Measurements from ENCODE around the gene TECPR2. TPM values are rescaled to one million over a fixed set of nuclear protein-coding genes. Genes with fewer than 3 reads are reported as not detected.

TECPR2 gene
- total and polyA plus RNA-seq, 8 donors: 11.6 to 30.1 (median 16.2) TPM

DNA sequence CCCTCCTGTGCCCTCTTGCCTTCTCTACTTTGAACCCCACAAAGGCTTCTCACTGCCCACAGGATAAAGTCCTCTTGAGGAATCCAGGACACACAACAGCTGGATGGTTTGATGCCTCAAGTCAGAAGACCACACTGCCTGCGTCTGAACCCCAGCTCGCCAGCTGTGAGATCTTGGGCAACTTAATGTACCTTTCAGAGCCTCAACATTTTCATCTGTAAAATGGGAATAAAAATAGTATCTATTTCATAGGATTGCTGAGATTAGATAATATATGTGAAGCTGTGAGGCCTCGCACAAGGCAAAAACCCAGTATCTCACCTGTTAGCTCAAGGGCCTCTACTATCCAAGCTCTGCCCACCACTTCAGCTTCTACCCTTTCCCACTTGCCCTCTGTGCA, 2.4 kb upstream of the TECPR2 start:
- intact Hi-C loops (cut with DNase I): no loop called here
- Histone ChIP-seq H3K36me3 (peaks cover 0 to 39% of the 10 kb centered on the region in 2 donors), H3K9me3 (no peaks in the 10 kb centered on the region), H3K27me3 (no peaks in the 10 kb centered on the region), H3K4me1 (peaks cover 18 to 30% of the 10 kb centered on the region in 2 donors), H3K4me3 (no peak overlapping the region), H3K27ac (no peak overlapping the region)
- DNase-seq: no peak
- ATAC-seq: no peak
- TF ChIP-seq, protein P1, sequence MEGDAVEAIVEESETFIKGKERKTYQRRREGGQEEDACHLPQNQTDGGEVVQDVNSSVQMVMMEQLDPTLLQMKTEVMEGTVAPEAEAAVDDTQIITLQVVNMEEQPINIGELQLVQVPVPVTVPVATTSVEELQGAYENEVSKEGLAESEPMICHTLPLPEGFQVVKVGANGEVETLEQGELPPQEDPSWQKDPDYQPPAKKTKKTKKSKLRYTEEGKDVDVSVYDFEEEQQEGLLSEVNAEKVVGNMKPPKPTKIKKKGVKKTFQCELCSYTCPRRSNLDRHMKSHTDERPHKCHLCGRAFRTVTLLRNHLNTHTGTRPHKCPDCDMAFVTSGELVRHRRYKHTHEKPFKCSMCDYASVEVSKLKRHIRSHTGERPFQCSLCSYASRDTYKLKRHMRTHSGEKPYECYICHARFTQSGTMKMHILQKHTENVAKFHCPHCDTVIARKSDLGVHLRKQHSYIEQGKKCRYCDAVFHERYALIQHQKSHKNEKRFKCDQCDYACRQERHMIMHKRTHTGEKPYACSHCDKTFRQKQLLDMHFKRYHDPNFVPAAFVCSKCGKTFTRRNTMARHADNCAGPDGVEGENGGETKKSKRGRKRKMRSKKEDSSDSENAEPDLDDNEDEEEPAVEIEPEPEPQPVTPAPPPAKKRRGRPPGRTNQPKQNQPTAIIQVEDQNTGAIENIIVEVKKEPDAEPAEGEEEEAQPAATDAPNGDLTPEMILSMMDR (IDR thresholded peaks at IDR 0.05): no peak

DNA sequence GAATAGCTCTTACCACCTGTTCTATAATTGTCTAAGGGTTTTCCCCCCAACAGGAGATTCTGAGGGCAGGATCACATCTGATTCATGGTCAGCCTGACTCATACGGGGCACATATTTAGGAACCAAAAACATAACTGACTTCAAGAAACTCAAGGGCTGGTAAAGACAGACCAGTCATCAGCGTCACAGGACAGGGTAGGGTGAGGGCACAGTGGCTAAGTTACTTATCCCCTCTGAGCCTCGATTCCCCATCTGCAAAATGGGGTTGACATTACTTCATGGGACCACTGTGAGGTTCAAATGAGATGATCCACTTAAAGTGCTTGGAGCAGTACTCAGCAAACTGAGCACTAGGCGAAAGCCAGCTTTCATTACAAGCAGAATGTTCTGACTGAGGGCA, 657 bp upstream of the TECPR2 start:
- Histone ChIP-seq H3K27ac (peak overlapping the region; percentile 84 to 96), H3K36me3 (peaks cover 0 to 22% of the 10 kb centered on the region in 2 donors), H3K4me1 (peaks cover 18 to 30% of the 10 kb centered on the region in 2 donors), H3K9me3 (no peaks in the 10 kb centered on the region), H3K27me3 (no peaks in the 10 kb centered on the region), H3K4me3 (peak overlapping the region; percentile 88 to 95)
- intact Hi-C loops (cut with DNase I): no loop called here
- ATAC-seq (peak; percentile 8), DNase-seq (no peak)
- TF ChIP-seq, protein P1 (IDR thresholded peaks at IDR 0.05): no peak

DNA sequence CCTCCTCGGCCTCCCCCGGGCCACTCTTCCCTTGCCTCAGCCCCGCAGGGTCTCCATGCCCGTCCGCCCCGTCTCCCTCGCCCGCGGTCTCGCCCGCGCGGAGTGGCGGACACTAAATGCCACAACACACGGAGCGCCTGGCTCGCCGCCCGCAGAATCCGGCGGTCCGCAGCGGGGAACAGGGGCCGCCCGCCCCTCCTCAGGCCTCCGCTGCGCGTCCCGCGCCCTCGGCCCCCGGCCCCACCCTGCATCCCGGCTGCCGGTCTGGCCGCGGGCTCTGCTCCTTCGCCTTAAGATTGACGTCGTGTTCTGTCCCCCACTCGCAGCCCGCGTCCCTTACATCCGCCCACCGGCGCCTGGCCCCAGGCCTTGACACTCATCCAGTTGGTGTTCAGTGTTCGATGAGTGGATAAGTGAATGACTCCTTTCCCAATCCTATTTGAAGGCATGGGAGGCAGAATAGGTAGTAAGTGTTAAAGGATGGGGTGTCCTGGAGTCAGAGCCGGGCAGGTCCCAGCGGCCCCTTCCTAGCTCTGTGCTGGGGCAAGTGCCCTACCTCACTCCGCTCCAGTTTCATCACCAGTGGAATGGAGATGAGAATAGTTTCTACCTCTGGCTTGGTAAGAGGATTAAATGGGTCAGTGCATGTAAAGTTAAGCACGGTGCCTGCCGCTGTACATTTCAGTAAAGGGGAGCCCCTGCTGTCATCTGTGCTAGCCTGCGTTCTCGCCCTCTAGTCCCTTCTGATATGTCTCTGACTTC, 622 bp downstream of the TECPR2 start:
- ATAC-seq: peak; percentile 36
- H3K27me3 ChIP-seq: no peaks in the 10 kb centered on the region
- peaks cover 18 to 30% of the 10 kb centered on the region in 2 donors for H3K4me1 ChIP-seq
- peak overlapping the region; percentile 84 to 96 for H3K27ac ChIP-seq
- peak overlapping the region; percentile 88 to 95 for H3K4me3 ChIP-seq
- peak in 3 of 4 donors; percentile 33 to 40 (median 40) for DNase-seq
- peaks cover 0 to 10% of the 10 kb centered on the region in 2 donors for H3K36me3 ChIP-seq
- no peaks in the 10 kb centered on the region for H3K9me3 ChIP-seq
- TF ChIP-seq, protein P1 (IDR thresholded peaks at IDR 0.05): no peak
- intact Hi-C loops (cut with DNase I): no loop called here

DNA sequence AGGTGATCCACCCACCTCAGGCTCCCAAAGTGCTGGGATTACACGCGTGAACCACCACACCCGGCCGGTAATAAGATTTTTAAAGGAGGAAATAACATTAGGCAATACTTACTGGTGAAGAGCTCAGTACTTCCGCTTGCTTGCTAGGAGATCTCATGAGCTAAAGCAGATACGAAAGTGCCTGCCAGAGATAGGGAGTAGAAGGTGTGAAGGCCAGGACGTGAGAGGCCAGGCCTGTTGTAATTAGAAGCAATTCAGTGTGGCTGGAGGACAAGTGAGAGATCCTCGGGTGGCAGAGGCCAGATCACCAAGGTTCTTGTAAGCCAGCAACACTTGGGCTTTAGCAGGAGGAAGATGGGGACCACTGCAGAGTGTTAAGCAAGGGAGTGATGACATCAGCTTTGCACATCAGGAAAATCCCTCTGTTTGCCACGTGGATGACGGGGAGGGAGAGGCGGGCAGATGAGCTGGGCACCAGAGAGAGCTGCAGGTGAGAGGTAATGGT, 7.6 kb downstream of the TECPR2 start:
- Histone ChIP-seq H3K27me3 (no peaks in the 10 kb centered on the region), H3K4me3 (peak overlapping the region in 1 of 2 donors; percentile 19), H3K9me3 (no peaks in the 10 kb centered on the region), H3K36me3 (no peaks in the 10 kb centered on the region), H3K27ac (peak overlapping the region; percentile 27 to 91), H3K4me1 (peaks cover 0 to 29% of the 10 kb centered on the region in 2 donors)
- peak; percentile 80 for ATAC-seq
- peak in 1 of 4 donors; percentile 36 for DNase-seq
- intact Hi-C loops (cut with DNase I): no loop called here
- TF ChIP-seq, protein P1 (IDR thresholded peaks at IDR 0.05): no peak

DNA sequence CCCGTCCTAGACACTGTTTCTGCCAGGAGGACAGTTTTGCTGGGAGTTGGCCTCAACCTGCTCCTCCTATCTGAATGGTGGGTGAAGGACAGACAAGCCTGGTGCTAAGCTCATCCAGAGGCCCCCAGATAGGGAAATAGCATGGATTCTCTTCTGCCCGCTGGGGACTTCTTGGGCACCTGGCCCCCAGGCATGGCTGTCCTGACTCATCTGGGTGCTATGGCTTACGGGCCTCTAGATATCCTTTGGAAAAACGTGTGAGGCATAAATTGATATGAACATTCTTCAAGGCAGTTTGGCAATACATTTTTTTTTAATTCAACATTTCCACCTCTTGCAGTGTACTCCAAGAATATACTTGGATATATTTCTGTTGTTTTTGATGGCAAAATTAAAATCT, 8.6 kb downstream of the TECPR2 start:
- intact Hi-C loops (cut with DNase I): no loop called here
- ATAC-seq: no peak
- no peaks in the 10 kb centered on the region for H3K9me3 ChIP-seq

More for the DNA sequence above, 8.6 kb downstream of the TECPR2 start:
- TF ChIP-seq, protein P1 (IDR thresholded peaks at IDR 0.05): no peak
- no peak for DNase-seq
- peaks cover 0 to 29% of the 10 kb centered on the region in 2 donors for H3K4me1 ChIP-seq
- H3K36me3 ChIP-seq: peaks cover 0 to under 1% of the 10 kb centered on the region in 2 donors
- peak overlapping the region in 1 of 2 donors; percentile 91 for H3K27ac ChIP-seq
- H3K4me3 ChIP-seq: peak overlapping the region in 1 of 2 donors; percentile 19
- no peaks in the 10 kb centered on the region for H3K27me3 ChIP-seq
